ENCODE measurements around the gene LRBA.
"Not testable (repeated sequence)": the region's sequence is repeated elsewhere in the genome, so short reads cannot be mapped to it uniquely, and the experiment has no call there.

Gene LRBA

DNA sequence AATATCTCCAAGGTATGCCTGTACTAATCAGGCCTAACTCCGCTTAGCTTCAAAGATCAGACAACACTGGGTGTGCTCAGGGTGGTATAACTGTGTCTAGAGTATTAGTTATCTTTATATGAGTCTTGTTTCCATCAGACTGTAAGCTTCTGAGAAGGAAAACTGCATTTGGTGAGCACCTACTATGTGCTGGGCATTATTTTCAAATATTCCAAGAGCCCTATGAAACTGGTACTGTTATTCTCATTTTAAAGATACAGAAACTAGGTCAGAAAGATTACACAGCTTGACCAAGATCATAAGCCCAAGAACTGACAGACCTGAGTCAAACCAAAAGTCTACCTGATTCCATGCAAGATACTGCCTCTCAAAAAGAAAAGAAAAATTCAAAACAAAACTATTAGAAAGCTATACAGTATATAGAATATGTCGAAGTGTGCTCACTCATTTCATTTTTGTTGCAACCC, 44.4 kb downstream of the LRBA start:
- H3K27ac ChIP-seq (ENCODE audit: low read length) = no peak overlapping the region
- H3K36me3 ChIP-seq (ENCODE audit: control insufficient read depth, low read depth, low read length) = no peaks in the 10 kb centered on the region
- H3K27me3 ChIP-seq (ENCODE audit: control insufficient read depth, insufficient read depth, low read length) = no peaks in the 10 kb centered on the region
- no peak overlapping the region for H3K4me3 ChIP-seq (ENCODE audit: low read length)
- no peaks in the 10 kb centered on the region for H3K9me3 ChIP-seq (ENCODE audit: control insufficient read depth, low read depth, low read length)
- no peak overlapping the region for H3K9ac ChIP-seq (ENCODE audit: low read length)
- no peaks in the 10 kb centered on the region for H3K4me1 ChIP-seq (ENCODE audit: control insufficient read depth, low read depth, low read length)

DNA sequence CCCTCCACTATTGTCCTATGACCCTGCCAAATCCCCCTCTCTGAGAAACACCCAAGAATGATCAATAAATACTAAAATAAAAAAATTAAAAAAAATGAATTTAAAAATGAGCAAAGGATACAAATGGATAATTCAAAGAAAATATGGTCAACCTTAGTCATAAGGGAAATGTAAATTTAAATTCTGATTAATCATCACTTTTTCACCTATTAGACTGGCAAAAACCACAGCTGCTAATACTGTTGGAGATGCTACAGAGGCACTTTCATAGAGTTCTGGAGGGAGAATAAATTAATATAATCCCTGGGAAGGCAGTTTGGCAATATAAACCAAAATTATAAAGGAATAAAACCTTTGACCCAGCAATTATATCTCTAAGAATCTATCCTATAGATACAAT, 50.3 kb downstream of the LRBA start:
- Histone ChIP-seq H3K9me3 (ENCODE audit: control insufficient read depth, low read depth, low read length) (no peaks in the 10 kb centered on the region), H3K36me3 (ENCODE audit: control insufficient read depth, low read depth, low read length) (no peaks in the 10 kb centered on the region), H3K27me3 (ENCODE audit: control insufficient read depth, insufficient read depth, low read length) (no peaks in the 10 kb centered on the region), H3K4me1 (ENCODE audit: control insufficient read depth, low read depth, low read length) (no peaks in the 10 kb centered on the region), H3K4me3 (ENCODE audit: low read length) (no peak overlapping the region), H3K27ac (ENCODE audit: low read length) (no peak overlapping the region), H3K9ac (ENCODE audit: low read length) (no peak overlapping the region)

DNA sequence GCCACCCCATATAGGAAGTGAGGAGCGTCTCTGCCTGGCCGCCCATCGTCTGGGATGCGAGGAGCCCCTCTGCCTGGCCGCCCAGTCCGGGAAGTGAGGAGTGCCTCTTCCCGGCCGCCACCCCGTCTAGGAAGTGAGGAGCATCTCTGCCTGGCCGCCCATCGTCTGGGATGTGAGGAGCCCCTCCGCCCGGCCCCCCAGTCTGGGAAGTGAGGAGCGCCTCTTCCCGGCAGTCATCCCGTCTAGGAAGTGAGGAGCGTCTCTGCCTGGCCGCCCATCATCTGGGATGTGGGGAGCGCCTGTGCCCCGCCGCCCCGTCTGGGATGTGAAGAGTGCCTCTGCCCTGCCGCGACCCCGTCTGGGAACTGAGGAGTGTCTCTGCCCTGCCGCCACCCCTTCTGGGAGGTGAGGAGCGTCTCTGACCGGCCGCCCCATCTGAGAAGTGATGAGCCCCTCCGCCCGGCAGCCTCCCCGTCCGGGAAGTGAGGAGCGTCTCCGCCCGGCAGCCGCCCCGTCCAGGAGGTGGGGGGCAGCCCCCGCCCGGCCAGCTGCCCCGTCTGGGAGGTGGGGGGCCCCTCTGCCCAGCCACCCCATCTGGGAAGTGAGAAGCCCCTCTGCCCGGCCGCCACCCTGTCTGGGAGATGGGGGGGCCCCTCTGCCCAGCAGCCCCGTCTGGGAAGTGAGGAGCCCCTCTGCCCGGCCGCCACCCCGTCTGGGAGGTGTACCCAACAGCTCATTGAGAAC, 51.3 kb downstream of the LRBA start:
- not testable (repeated sequence) for H3K4me1 ChIP-seq (ENCODE audit: control insufficient read depth, low read depth, low read length); H3K4me3 ChIP-seq (ENCODE audit: low read length); H3K27me3 ChIP-seq (ENCODE audit: control insufficient read depth, insufficient read depth, low read length); H3K9me3 ChIP-seq (ENCODE audit: control insufficient read depth, low read depth, low read length); H3K36me3 ChIP-seq (ENCODE audit: control insufficient read depth, low read depth, low read length); H3K27ac ChIP-seq (ENCODE audit: low read length); H3K9ac ChIP-seq (ENCODE audit: low read length)

DNA sequence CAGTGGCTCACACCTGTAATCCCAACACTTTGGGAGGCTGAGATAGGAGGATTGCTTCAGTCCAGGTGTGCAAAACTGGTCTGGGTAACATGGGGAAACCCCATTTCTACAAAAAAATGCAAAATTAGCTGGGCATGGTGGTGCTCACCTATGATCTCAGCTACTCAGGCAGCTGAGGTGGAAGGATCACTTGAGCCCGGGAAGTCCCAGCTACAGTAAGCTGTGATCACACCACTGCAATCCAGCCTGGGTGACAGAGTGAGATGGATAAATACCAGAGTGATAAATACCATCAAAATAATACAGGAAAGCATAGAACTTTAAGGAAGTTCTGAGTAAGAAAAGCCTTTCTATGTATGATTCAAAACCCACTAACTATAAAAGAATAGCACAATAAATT, 52.8 kb downstream of the LRBA start:
- Histone ChIP-seq H3K4me1 (ENCODE audit: control insufficient read depth, low read depth, low read length) (no peaks in the 10 kb centered on the region), H3K27me3 (ENCODE audit: control insufficient read depth, insufficient read depth, low read length) (no peaks in the 10 kb centered on the region), H3K9ac (ENCODE audit: low read length) (no peak overlapping the region), H3K9me3 (ENCODE audit: control insufficient read depth, low read depth, low read length) (peaks cover 15% of the 10 kb centered on the region), H3K4me3 (ENCODE audit: low read length) (no peak overlapping the region), H3K27ac (ENCODE audit: low read length) (no peak overlapping the region), H3K36me3 (ENCODE audit: control insufficient read depth, low read depth, low read length) (no peaks in the 10 kb centered on the region)

DNA sequence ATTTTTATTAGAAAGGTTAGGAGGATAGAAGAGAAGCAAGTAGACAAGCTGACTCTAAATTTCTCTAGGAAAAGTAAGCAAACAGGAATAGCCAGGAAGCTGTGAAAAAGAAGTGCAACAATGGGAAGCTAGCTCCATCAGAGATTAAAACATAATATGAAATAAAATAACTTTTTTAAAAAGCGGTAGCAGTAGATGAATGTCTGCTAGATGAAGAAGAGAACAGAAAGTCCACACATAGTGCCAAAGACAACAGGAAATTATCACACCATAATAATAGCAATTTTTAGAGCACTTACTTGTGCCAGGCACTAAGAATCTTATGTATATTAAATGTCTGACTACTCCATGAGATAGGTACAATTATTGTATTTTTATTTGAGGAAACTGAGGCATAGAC, 53.5 kb downstream of the LRBA start:
- Histone ChIP-seq H3K27me3 (ENCODE audit: control insufficient read depth, insufficient read depth, low read length) (no peaks in the 10 kb centered on the region), H3K36me3 (ENCODE audit: control insufficient read depth, low read depth, low read length) (no peaks in the 10 kb centered on the region), H3K9me3 (ENCODE audit: control insufficient read depth, low read depth, low read length) (peaks cover 16% of the 10 kb centered on the region), H3K9ac (ENCODE audit: low read length) (no peak overlapping the region), H3K4me3 (ENCODE audit: low read length) (no peak overlapping the region), H3K27ac (ENCODE audit: low read length) (no peak overlapping the region), H3K4me1 (ENCODE audit: control insufficient read depth, low read depth, low read length) (no peaks in the 10 kb centered on the region)

DNA sequence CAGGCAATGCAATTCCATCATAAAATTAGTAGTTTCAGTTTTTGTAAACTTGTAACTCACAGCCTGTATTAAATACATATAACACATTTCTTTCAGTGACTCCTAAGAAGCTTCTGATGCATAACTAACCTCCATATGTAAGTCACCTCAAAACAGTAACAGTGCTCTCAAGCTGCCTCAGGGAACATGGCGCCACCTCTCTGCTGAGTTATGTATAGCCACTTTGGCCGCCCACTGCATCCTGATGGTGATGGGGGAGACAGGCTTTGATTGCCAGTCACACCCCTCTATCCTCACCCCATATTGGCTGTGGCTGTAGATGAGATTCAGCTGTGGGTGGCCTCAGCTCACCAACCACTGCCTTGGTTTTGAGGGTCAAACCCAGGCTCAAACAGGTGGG, 54.3 kb downstream of the LRBA start:
- H3K4me1 ChIP-seq (ENCODE audit: control insufficient read depth, low read depth, low read length) = no peaks in the 10 kb centered on the region
- no peaks in the 10 kb centered on the region for H3K36me3 ChIP-seq (ENCODE audit: control insufficient read depth, low read depth, low read length)
- no peaks in the 10 kb centered on the region for H3K27me3 ChIP-seq (ENCODE audit: control insufficient read depth, insufficient read depth, low read length)
- H3K4me3 ChIP-seq (ENCODE audit: low read length) = no peak overlapping the region
- H3K9ac ChIP-seq (ENCODE audit: low read length) = no peak overlapping the region
- no peak overlapping the region for H3K27ac ChIP-seq (ENCODE audit: low read length)
- H3K9me3 ChIP-seq (ENCODE audit: control insufficient read depth, low read depth, low read length) = peaks cover 21% of the 10 kb centered on the region

DNA sequence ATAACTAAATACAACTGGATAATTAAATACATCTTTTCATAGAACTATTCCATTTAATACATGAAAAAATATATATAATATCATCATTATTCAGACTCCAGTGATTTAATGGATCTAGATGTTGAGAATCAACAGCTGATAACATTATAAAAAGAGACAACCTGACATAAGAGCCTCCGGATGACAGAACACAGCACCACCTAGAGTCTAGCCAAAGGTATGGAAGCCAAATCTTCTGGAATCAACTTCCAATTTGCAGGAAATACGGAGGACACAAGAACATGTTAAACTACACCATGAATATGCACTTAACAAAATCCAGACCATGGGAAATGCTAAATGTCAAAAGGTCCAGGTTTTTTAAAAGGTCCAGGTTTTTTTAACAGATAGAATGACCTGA, 55.0 kb downstream of the LRBA start:
- Histone ChIP-seq H3K9ac (ENCODE audit: low read length) (no peak overlapping the region), H3K36me3 (ENCODE audit: control insufficient read depth, low read depth, low read length) (no peaks in the 10 kb centered on the region), H3K4me3 (ENCODE audit: low read length) (no peak overlapping the region), H3K27ac (ENCODE audit: low read length) (no peak overlapping the region), H3K9me3 (ENCODE audit: control insufficient read depth, low read depth, low read length) (peaks cover 21% of the 10 kb centered on the region), H3K27me3 (ENCODE audit: control insufficient read depth, insufficient read depth, low read length) (no peaks in the 10 kb centered on the region), H3K4me1 (ENCODE audit: control insufficient read depth, low read depth, low read length) (no peaks in the 10 kb centered on the region)

DNA sequence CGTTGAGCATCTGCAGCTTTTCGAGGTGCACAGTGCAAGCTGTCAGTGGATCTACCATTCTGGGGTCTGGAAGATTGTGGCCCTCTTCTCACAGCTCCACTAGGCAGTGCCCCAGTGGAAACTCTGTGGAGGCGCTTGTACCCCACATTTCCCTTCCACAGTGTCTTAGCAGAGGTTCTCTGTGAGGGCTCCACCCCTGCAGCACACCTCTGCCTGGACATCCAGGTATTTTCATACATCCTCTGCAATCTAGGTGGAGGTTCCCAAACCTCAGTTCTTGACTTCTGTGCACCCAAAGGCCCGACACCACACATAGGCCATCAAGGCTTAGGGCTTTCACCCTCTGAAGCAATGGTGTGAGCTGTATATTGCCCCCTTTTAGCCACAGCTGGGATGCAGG, 57.1 kb downstream of the LRBA start:
- not testable (repeated sequence) for H3K36me3 ChIP-seq (ENCODE audit: control insufficient read depth, low read depth, low read length); H3K27me3 ChIP-seq (ENCODE audit: control insufficient read depth, insufficient read depth, low read length); H3K4me1 ChIP-seq (ENCODE audit: control insufficient read depth, low read depth, low read length); H3K4me3 ChIP-seq (ENCODE audit: low read length); H3K27ac ChIP-seq (ENCODE audit: low read length); H3K9ac ChIP-seq (ENCODE audit: low read length)
- H3K9me3 ChIP-seq (ENCODE audit: control insufficient read depth, low read depth, low read length) = peaks cover 21% of the 10 kb centered on the region

DNA sequence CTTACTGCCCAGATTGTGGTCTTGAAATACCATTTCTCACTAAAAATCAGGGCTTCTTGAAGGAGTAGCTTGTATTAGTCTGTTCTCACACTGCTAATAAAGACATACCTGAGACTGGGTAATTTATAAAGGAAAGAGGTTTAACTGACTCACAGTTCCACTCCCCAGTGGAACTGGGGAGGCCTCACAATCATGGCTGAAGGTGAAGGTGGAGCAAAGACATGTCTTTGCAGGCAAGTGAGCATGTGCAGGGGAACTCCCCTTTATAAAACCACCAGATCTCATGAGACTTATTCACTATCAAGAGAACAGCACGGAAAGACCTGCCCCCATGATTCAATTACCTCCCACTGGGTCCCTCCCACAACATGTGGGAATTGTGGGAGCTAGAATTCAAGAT, 58.0 kb downstream of the LRBA start:
- not testable (repeated sequence) for H3K9ac ChIP-seq (ENCODE audit: low read length); H3K4me1 ChIP-seq (ENCODE audit: control insufficient read depth, low read depth, low read length); H3K4me3 ChIP-seq (ENCODE audit: low read length); H3K27me3 ChIP-seq (ENCODE audit: control insufficient read depth, insufficient read depth, low read length); H3K27ac ChIP-seq (ENCODE audit: low read length); H3K36me3 ChIP-seq (ENCODE audit: control insufficient read depth, low read depth, low read length)
- H3K9me3 ChIP-seq (ENCODE audit: control insufficient read depth, low read depth, low read length) = peaks cover 21% of the 10 kb centered on the region

DNA sequence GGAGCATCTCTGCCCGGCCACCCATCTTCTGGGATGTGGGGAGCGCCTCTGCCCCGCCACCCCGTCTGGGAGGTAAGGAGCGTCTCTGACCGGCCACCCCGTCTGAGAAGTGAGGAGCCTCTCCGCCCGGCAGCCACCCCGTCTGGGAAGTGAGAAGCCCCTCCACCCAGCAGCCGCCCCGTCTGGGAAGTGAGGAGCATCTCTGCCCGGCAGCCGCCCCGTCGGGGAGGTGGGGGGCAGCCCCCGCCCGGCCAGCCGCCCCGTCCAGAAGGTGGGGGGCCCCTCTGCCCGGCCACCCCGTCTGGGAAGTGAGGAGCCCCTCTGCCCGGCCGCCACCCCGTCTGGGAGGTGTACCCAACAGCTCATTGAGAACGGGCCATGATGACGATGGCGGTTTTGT, 61.2 kb downstream of the LRBA start:
- not testable (repeated sequence) for H3K27ac ChIP-seq (ENCODE audit: low read length); H3K36me3 ChIP-seq (ENCODE audit: control insufficient read depth, low read depth, low read length); H3K4me3 ChIP-seq (ENCODE audit: low read length); H3K4me1 ChIP-seq (ENCODE audit: control insufficient read depth, low read depth, low read length); H3K27me3 ChIP-seq (ENCODE audit: control insufficient read depth, insufficient read depth, low read length); H3K9ac ChIP-seq (ENCODE audit: low read length)
- peaks cover 16% of the 10 kb centered on the region for H3K9me3 ChIP-seq (ENCODE audit: control insufficient read depth, low read depth, low read length)

DNA sequence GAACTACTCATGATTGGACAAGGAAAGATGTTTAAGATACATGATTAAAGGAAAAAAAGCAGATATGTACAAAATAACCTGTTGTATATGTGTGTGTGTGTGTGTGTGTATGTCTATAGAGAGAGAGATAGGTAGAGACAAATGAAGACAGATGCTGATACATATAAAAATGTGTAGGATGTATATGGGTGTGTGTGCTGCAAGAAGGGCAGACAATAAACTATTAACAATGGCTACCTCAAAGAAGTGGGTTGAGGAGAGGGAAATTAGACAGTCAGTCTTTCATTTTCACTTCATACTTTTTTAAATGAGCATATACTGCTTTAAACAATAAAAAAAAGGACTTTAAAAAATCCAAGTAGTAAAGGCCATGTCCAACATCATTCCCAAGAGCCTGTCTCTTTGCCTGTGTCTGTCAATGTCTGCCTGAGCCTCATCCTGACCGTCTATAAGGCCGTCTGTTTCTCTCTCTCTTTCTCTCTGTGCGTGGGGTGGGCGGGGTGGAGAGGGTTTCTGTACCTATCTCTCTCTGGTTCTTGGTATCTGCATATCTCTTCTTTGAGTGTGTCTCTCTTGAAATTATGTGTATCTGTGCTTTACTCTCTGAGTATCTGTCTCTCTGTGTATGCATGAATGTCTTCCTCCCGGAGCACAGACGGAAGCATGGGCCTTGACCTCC, 62.8 kb downstream of the LRBA start:
- Histone ChIP-seq H3K4me1 (ENCODE audit: control insufficient read depth, low read depth, low read length) (no peaks in the 10 kb centered on the region), H3K9me3 (ENCODE audit: control insufficient read depth, low read depth, low read length) (peaks cover 6% of the 10 kb centered on the region), H3K27ac (ENCODE audit: low read length) (no peak overlapping the region), H3K27me3 (ENCODE audit: control insufficient read depth, insufficient read depth, low read length) (no peaks in the 10 kb centered on the region), H3K9ac (ENCODE audit: low read length) (no peak overlapping the region), H3K36me3 (ENCODE audit: control insufficient read depth, low read depth, low read length) (no peaks in the 10 kb centered on the region), H3K4me3 (ENCODE audit: low read length) (no peak overlapping the region)

DNA sequence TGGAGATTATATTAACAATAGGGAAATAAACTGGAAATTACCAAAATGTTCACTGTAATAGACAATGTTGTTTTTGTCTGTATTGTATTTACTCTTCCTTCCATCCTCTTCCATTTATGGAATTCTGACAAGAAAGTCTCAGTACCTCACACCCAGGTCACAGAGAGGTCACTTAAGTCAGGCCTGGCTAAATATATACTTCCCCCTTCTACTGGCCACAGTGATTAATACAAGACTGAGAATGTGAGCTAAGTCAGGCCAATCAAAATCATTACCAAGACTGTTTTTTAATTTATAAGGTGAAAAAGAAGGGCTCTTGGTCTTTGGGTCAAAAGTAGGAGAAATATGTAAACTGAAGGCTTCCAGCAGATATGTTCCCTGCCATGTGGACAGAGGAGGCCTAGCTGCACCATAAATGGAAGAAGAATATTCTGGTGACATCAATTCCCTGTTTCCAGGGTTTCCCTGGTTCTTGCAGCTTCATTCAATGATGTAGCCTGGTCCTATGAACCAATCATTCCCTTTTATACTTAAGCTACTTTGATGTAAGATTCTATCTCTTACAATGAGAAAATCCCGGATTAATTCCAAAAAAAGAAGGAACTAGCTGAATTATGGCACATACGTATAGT, 64.3 kb downstream of the LRBA start:
- H3K9ac ChIP-seq (ENCODE audit: low read length) = no peak overlapping the region
- H3K36me3 ChIP-seq (ENCODE audit: control insufficient read depth, low read depth, low read length) = no peaks in the 10 kb centered on the region
- no peak overlapping the region for H3K27ac ChIP-seq (ENCODE audit: low read length)
- H3K4me1 ChIP-seq (ENCODE audit: control insufficient read depth, low read depth, low read length) = no peaks in the 10 kb centered on the region
- H3K27me3 ChIP-seq (ENCODE audit: control insufficient read depth, insufficient read depth, low read length) = no peaks in the 10 kb centered on the region
- no peak overlapping the region for H3K4me3 ChIP-seq (ENCODE audit: low read length)
- H3K9me3 ChIP-seq (ENCODE audit: control insufficient read depth, low read depth, low read length) = no peaks in the 10 kb centered on the region
